ENCODE results near the gene DST. TPM values are rescaled to one million over a fixed set of nuclear protein-coding genes. Genes with fewer than 3 reads are reported as not detected.

The DST gene
- total and polyA plus RNA-seq, 2 donors (not counting 1 experiment from before 2014, with no cell fraction given) = 78.6 to 670 TPM

DNA sequence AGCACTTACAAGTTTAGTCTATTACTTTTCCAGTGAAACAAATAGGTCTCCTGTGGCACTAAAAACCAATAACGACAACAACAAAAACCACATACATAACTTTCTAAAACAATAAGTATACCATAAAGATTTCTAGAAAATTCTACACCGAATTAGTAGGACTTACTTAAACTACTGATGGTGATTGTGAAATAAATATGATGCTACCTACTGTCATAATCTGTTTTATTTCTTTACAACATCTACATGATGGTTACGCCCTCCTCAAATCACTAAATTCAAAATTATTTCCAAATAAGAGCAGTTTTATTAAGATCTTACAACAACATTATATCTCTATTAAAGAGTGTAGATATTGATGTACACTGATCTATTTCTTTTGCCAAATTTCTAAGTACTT, 147.0 kb downstream of the DST start:
- H4K20me1 ChIP-seq (ENCODE audit: control insufficient read depth, extremely low read depth, insufficient read depth, low read length) = no peaks in the 10 kb centered on the region

DNA sequence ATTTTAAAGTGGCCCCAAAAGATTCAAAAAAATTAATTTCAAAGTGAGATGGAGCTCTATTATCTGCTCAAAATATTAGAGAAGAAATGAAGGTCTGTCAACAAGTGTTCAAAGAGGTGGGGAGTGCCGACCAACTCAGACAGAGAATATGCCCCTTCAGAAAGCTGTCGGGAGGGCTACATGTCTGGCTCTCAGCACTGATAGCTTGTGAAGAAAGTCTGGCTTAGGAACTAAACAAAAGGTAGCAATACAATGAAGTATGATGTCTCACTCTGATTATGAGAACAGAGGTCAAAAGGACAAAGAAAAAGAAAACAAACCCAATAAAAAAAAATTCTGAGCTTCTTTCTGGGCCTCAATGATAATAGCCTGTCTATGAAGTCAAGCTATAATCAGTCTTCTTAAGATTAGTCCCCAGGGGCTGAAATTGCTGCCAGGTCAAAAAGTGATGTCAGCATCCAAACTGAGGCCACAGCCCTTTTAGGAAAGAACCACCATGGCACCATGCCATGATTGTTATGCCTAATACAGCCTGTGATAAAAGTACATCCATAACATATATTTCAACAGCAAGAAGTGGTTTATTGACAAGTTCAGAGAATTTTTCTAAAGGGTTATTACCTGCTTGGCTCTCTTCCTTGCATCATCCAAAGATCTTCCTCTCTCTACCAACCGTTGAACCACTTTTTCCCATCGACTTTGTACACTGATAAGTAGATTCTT, 150.9 kb downstream of the DST start:
- Histone ChIP-seq H3K79me2 (ENCODE audit: control insufficient read depth, insufficient read depth, low read length) (no peaks in the 10 kb centered on the region), H3K36me3 (ENCODE audit: control insufficient read depth, insufficient read depth, low read length) (peaks cover 3% of the 10 kb centered on the region), H3K9ac (ENCODE audit: insufficient read depth, low read length) (no peak overlapping the region), H2AFZ (ENCODE audit: low read length) (no peak overlapping the region), H3K27ac (ENCODE audit: insufficient read depth, low read length) (no peak overlapping the region), H3K4me3 (replicated peaks in 1 of 4; ENCODE audit: control extremely low read depth in 1 of 4, insufficient read depth in 1 of 4, low read depth in 3 of 4, low read length in 4 of 4) (no peak overlapping the region), H3K27me3 (ENCODE audit: control insufficient read depth, insufficient read depth, low read length) (no peaks in the 10 kb centered on the region), H4K20me1 (ENCODE audit: control insufficient read depth, extremely low read depth, insufficient read depth, low read length) (no peaks in the 10 kb centered on the region), H3K9me3 (ENCODE audit: control insufficient read depth, insufficient read depth, low read depth, low read length) (no peaks in the 10 kb centered on the region), H3K4me2 (ENCODE audit: extremely low read depth, insufficient read depth, low read length) (no peak overlapping the region), H3K4me1 (ENCODE audit: control insufficient read depth, extremely low read depth, insufficient read depth, low read length) (peaks cover 4% of the 10 kb centered on the region)
- DNase-seq (ENCODE audit: low read depth in 2 of 2) = peak; percentile 34 to 39
- TF ChIP-seq, protein P1, sequence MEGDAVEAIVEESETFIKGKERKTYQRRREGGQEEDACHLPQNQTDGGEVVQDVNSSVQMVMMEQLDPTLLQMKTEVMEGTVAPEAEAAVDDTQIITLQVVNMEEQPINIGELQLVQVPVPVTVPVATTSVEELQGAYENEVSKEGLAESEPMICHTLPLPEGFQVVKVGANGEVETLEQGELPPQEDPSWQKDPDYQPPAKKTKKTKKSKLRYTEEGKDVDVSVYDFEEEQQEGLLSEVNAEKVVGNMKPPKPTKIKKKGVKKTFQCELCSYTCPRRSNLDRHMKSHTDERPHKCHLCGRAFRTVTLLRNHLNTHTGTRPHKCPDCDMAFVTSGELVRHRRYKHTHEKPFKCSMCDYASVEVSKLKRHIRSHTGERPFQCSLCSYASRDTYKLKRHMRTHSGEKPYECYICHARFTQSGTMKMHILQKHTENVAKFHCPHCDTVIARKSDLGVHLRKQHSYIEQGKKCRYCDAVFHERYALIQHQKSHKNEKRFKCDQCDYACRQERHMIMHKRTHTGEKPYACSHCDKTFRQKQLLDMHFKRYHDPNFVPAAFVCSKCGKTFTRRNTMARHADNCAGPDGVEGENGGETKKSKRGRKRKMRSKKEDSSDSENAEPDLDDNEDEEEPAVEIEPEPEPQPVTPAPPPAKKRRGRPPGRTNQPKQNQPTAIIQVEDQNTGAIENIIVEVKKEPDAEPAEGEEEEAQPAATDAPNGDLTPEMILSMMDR (conservative IDR thresholded peaks at IDR 0.05 in 1 of 2, IDR thresholded peaks at IDR 0.05 in 1 of 2; ENCODE audit: low read depth in 1 of 2, low read length in 2 of 2) = no peak
- TF ChIP-seq EZH2 (IDR thresholded peaks at IDR 0.05; ENCODE audit: low read length, missing control alignments) = no peak

More for the DNA sequence above, 147.0 kb downstream of the DST start:
- Histone ChIP-seq H3K27me3 (ENCODE audit: control insufficient read depth, insufficient read depth, low read length) (no peaks in the 10 kb centered on the region), H3K9me3 (ENCODE audit: control insufficient read depth, insufficient read depth, low read depth, low read length) (no peaks in the 10 kb centered on the region), H3K4me1 (ENCODE audit: control insufficient read depth, extremely low read depth, insufficient read depth, low read length) (peaks cover 4% of the 10 kb centered on the region), H3K36me3 (ENCODE audit: control insufficient read depth, insufficient read depth, low read length) (peaks cover 7% of the 10 kb centered on the region), H3K79me2 (ENCODE audit: control insufficient read depth, insufficient read depth, low read length) (no peaks in the 10 kb centered on the region), H3K4me3 (replicated peaks in 1 of 4; ENCODE audit: control extremely low read depth in 1 of 4, insufficient read depth in 1 of 4, low read depth in 3 of 4, low read length in 4 of 4) (no peak overlapping the region), H2AFZ (ENCODE audit: low read length) (no peak overlapping the region), H3K27ac (ENCODE audit: insufficient read depth, low read length) (no peak overlapping the region), H3K9ac (ENCODE audit: insufficient read depth, low read length) (no peak overlapping the region), H3K4me2 (ENCODE audit: extremely low read depth, insufficient read depth, low read length) (no peak overlapping the region)
- DNase-seq (ENCODE audit: low read depth in 2 of 2) = no peak
- TF ChIP-seq, protein P1 (conservative IDR thresholded peaks at IDR 0.05 in 1 of 2, IDR thresholded peaks at IDR 0.05 in 1 of 2; ENCODE audit: low read depth in 1 of 2, low read length in 2 of 2) = no peak
- no peak for TF ChIP-seq EZH2 (IDR thresholded peaks at IDR 0.05; ENCODE audit: low read length, missing control alignments)

DNA sequence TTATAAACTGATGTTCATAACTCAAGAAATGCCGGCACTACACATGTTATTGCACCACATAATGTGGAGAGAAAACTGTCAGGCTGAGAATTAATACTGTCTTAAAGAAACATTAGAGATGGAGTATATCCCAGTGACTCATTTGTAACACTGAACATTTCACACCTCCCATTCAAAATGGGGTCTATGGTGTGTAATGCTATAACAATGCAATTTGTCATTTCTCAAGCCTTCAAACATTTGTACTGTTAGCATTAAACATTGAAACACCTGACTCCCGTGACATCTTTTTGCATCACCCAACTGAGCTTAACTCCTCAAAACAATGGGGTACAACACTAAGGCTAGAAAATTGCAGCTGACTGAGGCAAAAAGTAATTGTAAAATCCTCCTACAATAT, 151.7 kb downstream of the DST start:
- Histone ChIP-seq H3K9me3 (ENCODE audit: control insufficient read depth, insufficient read depth, low read depth, low read length) (no peaks in the 10 kb centered on the region), H3K27me3 (ENCODE audit: control insufficient read depth, insufficient read depth, low read length) (no peaks in the 10 kb centered on the region), H2AFZ (ENCODE audit: low read length) (no peak overlapping the region), H3K27ac (ENCODE audit: insufficient read depth, low read length) (no peak overlapping the region), H3K9ac (ENCODE audit: insufficient read depth, low read length) (no peak overlapping the region), H3K79me2 (ENCODE audit: control insufficient read depth, insufficient read depth, low read length) (no peaks in the 10 kb centered on the region), H4K20me1 (ENCODE audit: control insufficient read depth, extremely low read depth, insufficient read depth, low read length) (no peaks in the 10 kb centered on the region), H3K36me3 (ENCODE audit: control insufficient read depth, insufficient read depth, low read length) (peaks cover 7% of the 10 kb centered on the region), H3K4me1 (ENCODE audit: control insufficient read depth, extremely low read depth, insufficient read depth, low read length) (peaks cover 4% of the 10 kb centered on the region), H3K4me3 (replicated peaks in 1 of 4; ENCODE audit: control extremely low read depth in 1 of 4, insufficient read depth in 1 of 4, low read depth in 3 of 4, low read length in 4 of 4) (no peak overlapping the region), H3K4me2 (ENCODE audit: extremely low read depth, insufficient read depth, low read length) (no peak overlapping the region)
- DNase-seq (ENCODE audit: low read depth in 2 of 2) = peak; percentile 77 to 88
- no peak for TF ChIP-seq EZH2 (IDR thresholded peaks at IDR 0.05; ENCODE audit: low read length, missing control alignments)
- TF ChIP-seq, protein P1 (conservative IDR thresholded peaks at IDR 0.05 in 1 of 2, IDR thresholded peaks at IDR 0.05 in 1 of 2; ENCODE audit: low read depth in 1 of 2, low read length in 2 of 2) = no peak
